Natural killer cell (primary cell): ENCODE results near the gene CADM1. TPM values are rescaled to one million over a fixed set of nuclear protein-coding genes. Genes with fewer than 3 reads are reported as not detected.

Experiments
- ATAC-seq, 3 donors: fragments of 150-1000 bp in 2 of 3; fragments of 200-7000 bp in 1 of 3; cut with Tn5 transposase; 1 replicate in 1 of 3; 2 replicates in 2 of 3; pipeline ENCODE4 v1.10.0; 2021; ENCODE audit warnings: mild to moderate bottlenecking in 2 of 3, moderate library complexity in 2 of 3
- DNase-seq, 2 donors: peaks; one replicate each; pipeline versions ENCODE4 v3.0.0 to v3.0.0-alpha.2; 2013 to 2021; ENCODE audit warnings: mixed read lengths in 1 of 2
- H3K27ac ChIP-seq: one replicate; pipeline ENCODE4 v1.5.1; 2013; ENCODE audit warnings: mild to moderate bottlenecking, low read length
- H3K27me3 ChIP-seq: one replicate; pipeline ENCODE4 v1.6.1; 2013; ENCODE audit warnings: low read length; ENCODE audit not compliant: control insufficient read depth, insufficient read depth
- H3K36me3 ChIP-seq: one replicate; pipeline ENCODE4 v1.6.1; 2013; ENCODE audit warnings: low read length; ENCODE audit not compliant: control insufficient read depth, insufficient read depth
- H3K4me1 ChIP-seq: one replicate; pipeline ENCODE4 v1.6.1; 2013; ENCODE audit warnings: low read length; ENCODE audit not compliant: control insufficient read depth, insufficient read depth
- H3K4me3 ChIP-seq: one replicate; pipeline ENCODE4 v1.5.1; 2013; ENCODE audit warnings: low read length
- H3K9me3 ChIP-seq: one replicate; pipeline ENCODE4 v1.6.1; 2013; ENCODE audit warnings: low read length; ENCODE audit not compliant: control insufficient read depth, insufficient read depth
- H3K27ac Mint-ChIP-seq, 2 donors: one replicate each; pipeline ENCODE4 v1.8.0; 2022; ENCODE audit warnings: mild to moderate bottlenecking in 2 of 2, mixed read lengths in 2 of 2, moderate library complexity in 1 of 2
- H3K27me3 Mint-ChIP-seq, 2 donors: one replicate each; pipeline ENCODE4 v1.8.0; 2022; ENCODE audit warnings: low read depth in 2 of 2, mixed read lengths in 2 of 2
- H3K36me3 Mint-ChIP-seq: one replicate; pipeline ENCODE4 v1.8.0; 2022; ENCODE audit warnings: mixed read lengths
- H3K4me1 Mint-ChIP-seq, 2 donors: one replicate each; pipeline ENCODE4 v1.8.0; 2022; ENCODE audit warnings: mixed read lengths in 2 of 2
- H3K4me3 Mint-ChIP-seq: one replicate; pipeline ENCODE4 v1.8.0; 2022; ENCODE audit warnings: mild to moderate bottlenecking, moderate library complexity, mixed read lengths
- H3K9me3 Mint-ChIP-seq, 2 donors: one replicate each; pipeline ENCODE4 v1.8.0; 2022; ENCODE audit warnings: mixed read lengths in 2 of 2
- WGBS: methylation state at CpG from one replicate; pipeline ENCODE4 v1.1.7; 2013; ENCODE audit warnings: missing lambda C conversion rate; ENCODE audit not compliant: insufficient coverage; 5-methylcytosine and 5-hydroxymethylcytosine counted together
- intact Hi-C: fragments of 100-400 bp; cut with micrococcal nuclease; formaldehyde crosslinking; loops from one replicate; pipeline ENCODE4 v1.14.2; 2022
- total RNA-seq, 4 donors: library from RNA; stranded (reverse); fragments of 120-200 nt in 1 of 4; gene quantifications; one replicate each; pipeline versions ENCODE4 v1.2.3 to v1.2.4, GENCODE V29; 2013 to 2022
- TF ChIP-seq, protein P1 (sequence below): fragments of 200-600 bp; IDR thresholded peaks from one replicate; pipeline ENCODE4 v1.8.0; 2022; ENCODE audit warnings: antibody characterized with exemption

Gene CADM1
- total RNA-seq, 3 donors from 2014 or later (not counting 1 experiment from before 2014, with no cell fraction given): 3.2 to 4.2 (median 3.9) TPM

DNA sequence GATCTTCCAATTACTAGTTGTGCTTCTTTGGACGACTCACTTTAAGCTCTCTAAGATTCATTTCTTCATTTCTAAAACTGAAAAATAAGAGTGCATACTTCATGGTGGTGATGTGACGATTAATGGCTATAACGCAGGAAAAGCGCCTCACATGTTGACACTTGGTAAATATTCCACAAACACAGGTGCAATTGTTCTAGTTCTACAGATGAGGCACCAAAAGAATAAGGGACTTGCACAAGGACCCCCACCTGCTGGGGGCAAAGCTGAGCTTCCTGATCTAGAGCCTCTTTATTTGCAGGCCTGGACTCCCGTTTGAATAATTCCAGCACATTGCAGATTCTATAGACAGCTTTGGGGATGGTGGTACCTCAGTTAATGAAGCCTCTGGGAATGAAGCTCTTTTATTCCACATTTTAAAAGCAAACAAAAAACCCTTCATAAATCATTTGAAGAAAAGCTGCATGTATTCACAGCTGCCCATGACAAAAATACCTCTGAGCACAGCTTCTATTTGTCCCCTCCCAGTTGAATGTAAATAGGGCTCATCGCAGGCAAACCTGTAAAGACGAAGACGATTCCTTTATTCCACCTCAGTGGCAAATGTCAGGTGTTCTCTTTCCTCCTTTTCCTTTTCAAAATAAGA is 14.9 kb upstream of the CADM1 start:
- no peaks in the 10 kb centered on the region for H3K4me1 Mint-ChIP-seq
- DNase-seq (no peak), ATAC-seq (no peak)
- intact Hi-C loops: no loop called here
- H3K27ac Mint-ChIP-seq: no peak overlapping the region
- Histone ChIP-seq H3K27ac (no peak overlapping the region), H3K36me3 (no peaks in the 10 kb centered on the region), H3K9me3 (no peaks in the 10 kb centered on the region), H3K4me3 (no peak overlapping the region), H3K27me3 (no peaks in the 10 kb centered on the region), H3K4me1 (no peaks in the 10 kb centered on the region)
- peaks cover 12 to 20% of the 10 kb centered on the region in 2 donors for H3K27me3 Mint-ChIP-seq
- TF ChIP-seq, protein P1, sequence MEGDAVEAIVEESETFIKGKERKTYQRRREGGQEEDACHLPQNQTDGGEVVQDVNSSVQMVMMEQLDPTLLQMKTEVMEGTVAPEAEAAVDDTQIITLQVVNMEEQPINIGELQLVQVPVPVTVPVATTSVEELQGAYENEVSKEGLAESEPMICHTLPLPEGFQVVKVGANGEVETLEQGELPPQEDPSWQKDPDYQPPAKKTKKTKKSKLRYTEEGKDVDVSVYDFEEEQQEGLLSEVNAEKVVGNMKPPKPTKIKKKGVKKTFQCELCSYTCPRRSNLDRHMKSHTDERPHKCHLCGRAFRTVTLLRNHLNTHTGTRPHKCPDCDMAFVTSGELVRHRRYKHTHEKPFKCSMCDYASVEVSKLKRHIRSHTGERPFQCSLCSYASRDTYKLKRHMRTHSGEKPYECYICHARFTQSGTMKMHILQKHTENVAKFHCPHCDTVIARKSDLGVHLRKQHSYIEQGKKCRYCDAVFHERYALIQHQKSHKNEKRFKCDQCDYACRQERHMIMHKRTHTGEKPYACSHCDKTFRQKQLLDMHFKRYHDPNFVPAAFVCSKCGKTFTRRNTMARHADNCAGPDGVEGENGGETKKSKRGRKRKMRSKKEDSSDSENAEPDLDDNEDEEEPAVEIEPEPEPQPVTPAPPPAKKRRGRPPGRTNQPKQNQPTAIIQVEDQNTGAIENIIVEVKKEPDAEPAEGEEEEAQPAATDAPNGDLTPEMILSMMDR: no peak
- peaks cover 0 to 2% of the 10 kb centered on the region in 2 donors for H3K9me3 Mint-ChIP-seq
- no peak overlapping the region for H3K4me3 Mint-ChIP-seq
- no peaks in the 10 kb centered on the region for H3K36me3 Mint-ChIP-seq
- 81% methylated on average over 8 of the region's 8 CpGs for WGBS

DNA sequence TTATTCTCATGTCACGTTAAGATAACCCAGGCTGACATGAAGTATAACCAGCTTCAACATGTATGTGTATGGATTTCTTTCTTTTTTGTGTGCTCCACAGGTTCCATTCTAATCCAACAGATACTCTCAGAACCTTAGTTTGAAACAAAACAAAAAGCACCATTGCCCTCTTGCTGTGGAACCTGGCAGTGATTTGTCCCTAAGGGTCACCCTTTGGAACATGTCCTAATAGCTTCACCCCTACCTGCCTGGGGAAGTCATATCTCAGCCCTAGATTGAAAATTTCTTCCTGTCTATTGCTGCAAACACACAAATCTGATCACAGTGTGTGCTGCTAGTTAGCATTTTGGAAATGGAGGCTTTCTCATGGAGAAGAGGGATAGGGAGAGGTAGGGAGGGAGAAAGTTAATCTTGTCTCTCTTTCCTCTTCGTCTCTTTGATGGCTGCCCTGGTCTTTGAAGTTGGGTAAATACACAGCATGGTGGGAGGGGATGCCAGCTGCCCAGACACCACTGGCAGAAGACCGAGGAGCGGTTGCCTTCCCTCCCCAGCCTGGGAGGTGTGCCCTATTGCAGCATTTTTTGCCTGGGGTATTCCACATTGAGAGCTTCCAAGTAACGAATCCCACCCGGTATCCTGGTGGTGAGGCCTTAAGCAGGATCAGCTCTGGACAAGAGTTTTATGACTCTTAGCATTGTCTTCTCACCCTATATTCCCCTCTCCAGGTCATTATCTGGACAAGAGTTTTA is 11.6 kb upstream of the CADM1 start:
- no peak overlapping the region for H3K4me3 Mint-ChIP-seq
- peaks cover 10% of the 10 kb centered on the region in 2 donors for H3K27me3 Mint-ChIP-seq
- no peaks in the 10 kb centered on the region for H3K36me3 Mint-ChIP-seq
- Histone ChIP-seq H3K4me1 (no peaks in the 10 kb centered on the region), H3K27me3 (no peaks in the 10 kb centered on the region), H3K4me3 (no peak overlapping the region), H3K9me3 (no peaks in the 10 kb centered on the region), H3K27ac (no peak overlapping the region), H3K36me3 (no peaks in the 10 kb centered on the region)
- no peak overlapping the region for H3K27ac Mint-ChIP-seq
- no peak for ATAC-seq
- H3K9me3 Mint-ChIP-seq: no peaks in the 10 kb centered on the region
- intact Hi-C loops: no loop called here
- TF ChIP-seq, protein P1: no peak
- H3K4me1 Mint-ChIP-seq: no peaks in the 10 kb centered on the region
- WGBS: 60% methylated on average over 5 of the region's 6 CpGs
- no peak for DNase-seq

DNA sequence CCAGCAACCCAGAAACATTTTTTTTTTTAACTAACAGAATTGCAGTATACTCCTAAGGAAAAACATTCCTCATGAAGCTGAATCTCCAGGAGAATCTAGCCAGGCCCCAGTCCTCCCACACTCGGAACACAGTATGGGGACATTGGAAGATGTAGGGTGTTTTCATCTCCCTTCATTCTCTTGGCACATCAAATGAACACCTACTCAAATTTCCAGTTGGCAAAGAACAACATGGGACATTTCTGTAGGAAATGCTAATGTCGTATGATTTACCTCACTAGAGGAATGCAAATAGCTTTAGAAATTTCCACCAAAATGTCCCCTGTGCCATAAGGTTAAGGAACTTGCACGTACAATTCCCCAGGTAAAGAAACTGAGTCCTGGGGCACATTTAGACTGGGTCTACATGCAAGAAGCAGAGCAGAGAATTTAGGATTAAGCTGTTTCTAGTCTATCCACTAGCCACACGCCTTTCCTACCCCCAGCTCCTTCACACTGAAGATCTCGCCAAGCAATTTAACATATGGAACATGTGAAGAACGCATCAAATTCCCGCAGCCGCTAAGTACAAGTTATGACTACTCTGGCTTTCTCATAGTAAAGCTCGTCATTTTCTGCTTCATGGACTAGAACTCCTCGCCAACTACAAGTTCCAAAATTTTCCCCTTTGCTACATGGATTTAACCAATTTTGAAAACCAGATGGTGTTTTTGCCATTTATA is 2.9 kb upstream of the CADM1 start:
- Mint-ChIP-seq H3K27me3 (peaks cover 24 to 31% of the 10 kb centered on the region in 2 donors), H3K4me1 (peaks cover 5 to 12% of the 10 kb centered on the region in 2 donors), H3K27ac (no peak overlapping the region), H3K4me3 (no peak overlapping the region), H3K36me3 (no peaks in the 10 kb centered on the region), H3K9me3 (peaks cover 3 to 4% of the 10 kb centered on the region in 2 donors)
- H3K9me3 ChIP-seq: no peaks in the 10 kb centered on the region
- H3K27ac ChIP-seq: no peak overlapping the region
- no peaks in the 10 kb centered on the region for H3K36me3 ChIP-seq
- 93% methylated on average over 9 of the region's 10 CpGs for WGBS
- ATAC-seq: no peak
- no peak overlapping the region for H3K4me3 ChIP-seq
- H3K27me3 ChIP-seq: peaks cover 19% of the 10 kb centered on the region
- DNase-seq: no peak
- TF ChIP-seq, protein P1: no peak
- intact Hi-C loops: no loop called here
- H3K4me1 ChIP-seq: peaks cover 27% of the 10 kb centered on the region
